ENCODE measurements around the gene ARHGEF37.

Gene ARHGEF37

GRCh38 chr5:149622466-149622865 lies 41.2 kb downstream of the ARHGEF37 start:
- in situ Hi-C loops (cut with HindIII; ENCODE audit: low sequenced_read_pairs) = loop anchor here (5.0 kb wide), 3 partner anchors 80 to 205 kb away; no protein-coding TSS in a partner anchor

DNA sequence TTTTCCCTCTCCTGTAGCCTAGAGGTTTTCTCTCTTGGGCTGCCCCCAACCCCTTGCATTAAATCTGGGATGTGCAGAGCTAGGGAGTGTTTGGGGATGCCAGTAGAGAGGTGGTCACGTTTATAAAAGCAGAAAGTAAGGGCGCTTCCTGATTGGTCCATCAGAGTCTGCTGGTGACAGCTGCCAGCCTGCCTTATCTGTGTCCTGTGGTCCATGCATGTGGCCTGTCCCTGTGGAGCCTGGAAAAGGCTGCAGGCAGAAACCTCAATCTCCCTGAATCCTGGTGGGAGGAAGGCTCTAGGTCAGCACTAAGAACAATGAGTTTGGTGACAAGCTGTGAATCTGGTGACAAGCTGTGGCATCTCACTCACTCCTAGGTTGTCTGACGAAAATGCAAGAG lies 42.2 kb downstream of the ARHGEF37 start:
- in situ Hi-C loops (cut with HindIII; ENCODE audit: low sequenced_read_pairs) = loop anchor here (5.0 kb wide), 3 partner anchors 79 to 204 kb away; no protein-coding TSS in a partner anchor

GRCh38 chr5:149627070-149627469 lies 45.8 kb downstream of the ARHGEF37 start:
- in situ Hi-C loops (cut with HindIII; ENCODE audit: low sequenced_read_pairs) = no loop called here

DNA sequence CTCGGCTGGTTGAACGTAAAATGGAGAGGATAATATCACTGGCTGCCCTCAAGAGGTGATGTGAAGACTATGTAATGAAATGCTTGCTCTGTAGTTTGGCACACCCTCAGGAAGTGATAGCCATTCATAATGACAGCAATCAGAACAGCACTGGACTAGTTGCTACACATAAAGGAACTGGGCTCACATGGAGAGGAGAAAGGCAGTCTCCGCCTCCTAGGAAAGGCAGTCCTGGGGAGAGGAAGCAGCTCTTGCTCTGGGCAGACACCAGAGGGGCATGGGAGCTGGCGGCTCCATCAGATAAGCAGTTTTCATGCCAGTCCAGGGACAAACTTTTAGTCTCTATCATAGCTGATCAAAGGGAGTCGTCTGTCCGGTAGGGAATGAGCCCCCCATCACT lies 46.9 kb downstream of the ARHGEF37 start:
- in situ Hi-C loops (cut with HindIII; ENCODE audit: low sequenced_read_pairs) = no loop called here

- in situ Hi-C loops (cut with HindIII; ENCODE audit: low sequenced_read_pairs) = no loop called here
These were observed 47.6 kb downstream of the ARHGEF37 start for GRCh38 chr5:149628846-149629388.

DNA sequence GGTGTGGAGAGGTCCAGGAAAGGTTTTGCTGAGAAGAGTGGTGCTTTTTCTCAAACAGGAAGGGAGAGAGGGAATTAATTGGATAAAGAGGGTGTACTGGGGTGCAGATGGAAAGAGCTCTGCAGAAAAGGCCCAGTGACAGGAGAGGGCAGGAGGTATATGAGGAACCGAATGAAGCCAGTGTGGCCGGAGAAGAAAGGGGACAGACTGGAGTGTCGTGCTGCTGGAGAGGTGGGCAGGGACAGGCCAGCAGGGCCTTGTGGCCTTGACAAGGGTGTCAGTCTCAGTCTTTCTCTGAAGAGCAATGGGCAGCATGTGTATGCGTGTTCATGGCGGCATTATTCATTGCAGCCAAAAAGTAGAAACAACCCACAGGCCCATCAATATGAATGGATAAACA lies 48.1 kb downstream of the ARHGEF37 start:
- in situ Hi-C loops (cut with HindIII; ENCODE audit: low sequenced_read_pairs) = no loop called here

- in situ Hi-C loops (cut with HindIII; ENCODE audit: low sequenced_read_pairs) = no loop called here
These were observed 49.0 kb downstream of the ARHGEF37 start for GRCh38 chr5:149630337-149630736.

DNA sequence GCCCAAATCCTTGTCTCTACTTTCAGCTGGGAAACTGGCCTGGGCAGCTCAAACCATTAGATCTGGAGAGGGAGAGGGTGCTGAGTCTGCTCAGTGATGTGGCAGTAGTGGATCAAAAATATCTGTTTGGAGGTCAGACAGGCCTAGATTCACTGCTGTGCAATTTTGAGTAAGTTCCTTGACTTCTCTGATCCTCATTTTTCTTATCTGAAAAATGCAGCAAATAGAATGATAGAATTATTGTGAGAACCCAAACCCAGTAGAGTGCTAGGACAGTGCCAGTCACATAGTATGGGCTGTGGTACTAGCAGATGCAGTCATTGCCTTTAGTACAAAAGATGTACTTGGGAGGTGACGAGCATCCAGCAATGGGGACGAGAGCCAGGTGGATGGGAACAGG lies 50.2 kb downstream of the ARHGEF37 start:
- in situ Hi-C loops (cut with HindIII; ENCODE audit: low sequenced_read_pairs) = no loop called here

DNA sequence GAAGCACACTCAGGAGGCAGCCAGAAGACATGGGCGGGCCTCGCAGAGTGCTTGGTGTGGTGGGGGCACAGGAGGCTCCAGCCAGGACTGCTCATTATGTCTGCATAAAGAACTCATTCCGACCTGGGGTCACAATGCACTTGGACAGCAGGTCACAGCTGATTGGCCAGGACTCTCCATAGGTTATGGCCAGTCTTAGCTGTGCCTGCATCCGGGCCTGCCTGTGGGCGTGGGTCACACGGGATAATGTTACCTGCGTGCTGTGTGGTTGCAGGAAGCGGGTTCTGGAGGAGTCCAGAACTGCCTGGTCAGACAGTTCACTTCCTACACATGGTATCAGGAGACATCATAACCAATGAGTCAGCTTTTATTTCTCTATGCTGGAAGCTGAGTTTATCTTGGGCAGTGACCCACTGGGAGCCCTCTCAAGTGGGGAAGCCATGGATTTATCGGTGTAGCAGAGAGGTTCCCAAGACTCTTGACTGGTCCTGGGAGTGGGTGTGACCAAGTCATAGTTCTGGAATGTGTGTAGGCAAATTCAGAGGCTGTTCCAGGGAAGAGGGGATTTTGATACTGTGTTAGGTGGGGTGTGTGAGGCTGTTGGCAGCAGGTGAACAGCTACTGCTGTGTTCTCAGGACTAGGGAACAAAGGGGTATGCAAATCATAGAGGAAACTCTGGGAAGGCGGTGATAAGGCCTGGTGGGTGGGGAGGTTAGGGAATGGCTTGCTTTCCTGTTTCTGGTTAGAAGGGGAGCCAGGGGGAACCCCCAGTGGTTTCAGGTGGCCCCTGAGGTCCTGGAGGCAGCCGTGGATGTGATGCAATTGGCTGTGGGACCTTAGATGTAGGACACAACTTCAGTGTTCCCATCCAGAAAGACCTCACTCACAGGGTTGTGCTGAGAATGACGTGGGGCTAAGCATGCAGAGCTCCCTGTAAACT lies 51.3 kb downstream of the ARHGEF37 start:
- in situ Hi-C loops (cut with HindIII; ENCODE audit: low sequenced_read_pairs) = no loop called here

- in situ Hi-C loops (cut with HindIII; ENCODE audit: low sequenced_read_pairs) = no loop called here
These were observed 52.4 kb downstream of the ARHGEF37 start for GRCh38 chr5:149633476-149634350.

GRCh38 chr5:149635394-149635793 lies 54.1 kb downstream of the ARHGEF37 start:
- in situ Hi-C loops (cut with HindIII; ENCODE audit: low sequenced_read_pairs) = no loop called here

DNA sequence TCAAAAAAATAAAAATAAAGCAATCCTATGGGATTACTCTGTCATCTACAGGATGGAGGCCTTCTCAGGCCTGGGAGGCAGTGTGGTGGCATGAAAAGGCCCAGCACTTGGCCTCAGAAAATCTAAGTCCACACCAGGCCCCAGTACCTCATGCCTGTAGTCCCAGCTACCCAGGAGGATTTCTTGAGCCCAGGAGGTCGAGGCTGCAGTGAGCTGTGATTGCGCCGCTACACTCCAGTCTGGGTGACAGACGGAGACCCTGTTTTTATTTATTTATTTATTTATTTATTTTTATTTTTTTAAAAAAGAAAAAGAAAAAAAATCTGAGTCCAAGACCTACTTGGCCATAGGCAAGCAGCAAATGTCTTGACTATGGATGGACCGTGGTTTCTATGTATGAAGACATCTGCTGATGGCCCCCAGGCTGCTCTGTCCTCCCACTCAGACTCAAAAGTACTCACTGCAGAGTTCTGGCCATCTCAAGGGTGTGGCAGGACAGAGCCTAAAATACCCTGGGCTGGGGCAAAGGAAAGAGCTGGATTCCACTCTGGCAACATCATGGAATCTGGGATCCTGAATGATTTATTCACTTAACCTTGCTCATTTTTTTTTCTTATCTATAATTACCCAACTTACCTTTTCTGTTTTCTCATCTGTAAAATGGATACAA lies 55.0 kb downstream of the ARHGEF37 start:
- in situ Hi-C loops (cut with HindIII; ENCODE audit: low sequenced_read_pairs) = no loop called here

DNA sequence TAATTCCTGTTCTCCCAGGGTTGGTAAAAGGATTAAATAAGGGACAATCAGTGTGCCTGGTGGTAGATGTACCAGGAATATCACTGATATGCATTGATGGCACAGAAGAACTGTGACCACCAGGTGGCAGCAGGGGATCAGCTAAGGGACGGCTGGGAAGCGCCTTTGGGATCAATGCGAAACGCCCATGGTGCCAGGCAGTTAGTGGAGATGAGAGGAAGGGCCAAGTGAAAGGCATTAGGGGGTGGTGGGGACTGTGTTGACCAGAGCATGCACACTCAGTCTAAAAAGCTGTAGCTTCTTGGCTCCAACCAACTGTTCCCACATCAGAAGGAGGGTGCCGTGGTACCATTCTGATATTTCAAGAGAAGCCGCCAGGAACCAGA lies 55.6 kb downstream of the ARHGEF37 start:
- in situ Hi-C loops (cut with HindIII; ENCODE audit: low sequenced_read_pairs) = no loop called here

DNA sequence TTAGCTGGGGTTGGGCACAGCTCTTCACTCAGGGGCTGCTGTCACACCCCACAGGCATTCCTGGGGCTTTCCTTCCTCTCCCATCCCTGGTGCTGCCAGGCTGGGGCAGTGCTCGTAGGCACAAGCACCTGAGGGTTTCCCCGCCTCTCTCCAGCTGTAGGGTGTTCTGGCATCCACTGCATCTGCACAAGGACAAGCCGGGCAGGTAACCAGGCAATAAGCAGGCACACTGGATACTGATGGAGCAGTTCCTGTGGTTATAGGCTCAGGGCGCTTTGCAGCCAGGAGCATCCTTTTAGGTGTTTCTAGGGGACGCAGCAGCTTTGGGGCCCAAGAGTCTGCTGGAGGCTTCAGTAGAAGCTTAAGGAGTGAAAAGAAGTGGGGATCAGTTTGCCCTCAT lies 56.8 kb downstream of the ARHGEF37 start:
- in situ Hi-C loops (cut with HindIII; ENCODE audit: low sequenced_read_pairs) = no loop called here

GRCh38 chr5:149638546-149639241 lies 57.4 kb downstream of the ARHGEF37 start:
- in situ Hi-C loops (cut with HindIII; ENCODE audit: low sequenced_read_pairs) = no loop called here

DNA sequence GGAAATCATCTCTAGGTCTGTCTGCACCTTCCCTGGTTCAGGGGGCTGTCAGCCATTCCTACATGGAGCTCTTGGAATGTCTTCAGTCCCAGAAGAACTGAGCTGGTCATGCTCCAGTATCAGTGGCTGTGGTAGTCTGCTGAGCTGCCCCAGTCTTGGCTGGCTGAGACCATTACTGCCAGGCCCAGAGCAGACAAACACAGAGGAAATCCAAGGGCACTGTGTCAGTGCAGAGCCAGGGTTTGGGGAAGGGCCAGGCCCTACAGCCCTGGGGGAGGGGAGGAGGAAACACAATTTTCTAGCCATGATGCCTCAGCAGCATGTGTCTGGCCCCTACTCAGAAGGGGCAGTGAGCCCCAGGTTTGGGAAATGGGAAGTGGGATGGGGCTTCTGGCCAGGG lies 58.4 kb downstream of the ARHGEF37 start:
- in situ Hi-C loops (cut with HindIII; ENCODE audit: low sequenced_read_pairs) = no loop called here

GRCh38 chr5:149640350-149640999 lies 59.2 kb downstream of the ARHGEF37 start:
- in situ Hi-C loops (cut with HindIII; ENCODE audit: low sequenced_read_pairs) = no loop called here

DNA sequence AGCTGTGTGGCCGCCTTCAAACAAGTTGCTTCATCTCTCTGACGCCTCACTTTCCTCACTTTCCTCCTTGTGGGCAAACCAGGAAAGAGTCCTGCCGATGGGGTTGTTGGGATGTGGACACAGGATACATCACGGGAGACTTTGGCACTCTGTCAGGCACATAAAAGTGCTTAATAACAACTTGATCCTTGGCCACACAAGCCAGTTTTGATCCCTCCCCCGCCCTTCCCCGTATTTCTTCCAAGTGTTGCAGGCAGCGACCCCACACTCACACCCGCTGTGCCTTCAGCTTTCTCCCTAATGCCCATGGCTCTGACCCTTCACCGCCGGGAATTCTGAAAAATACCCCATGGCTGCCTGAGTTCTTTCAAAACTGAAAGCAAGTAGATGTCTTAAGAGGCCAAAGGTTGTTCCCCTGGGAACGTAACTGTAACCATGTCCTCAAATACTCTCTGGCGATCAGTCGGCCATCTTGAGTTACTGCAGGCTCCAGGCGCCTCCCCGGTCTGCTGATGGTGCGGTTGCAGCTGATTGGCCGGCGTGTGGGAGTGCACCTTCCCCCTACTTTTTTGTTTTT lies 59.8 kb downstream of the ARHGEF37 start:
- in situ Hi-C loops (cut with HindIII; ENCODE audit: low sequenced_read_pairs) = no loop called here

DNA sequence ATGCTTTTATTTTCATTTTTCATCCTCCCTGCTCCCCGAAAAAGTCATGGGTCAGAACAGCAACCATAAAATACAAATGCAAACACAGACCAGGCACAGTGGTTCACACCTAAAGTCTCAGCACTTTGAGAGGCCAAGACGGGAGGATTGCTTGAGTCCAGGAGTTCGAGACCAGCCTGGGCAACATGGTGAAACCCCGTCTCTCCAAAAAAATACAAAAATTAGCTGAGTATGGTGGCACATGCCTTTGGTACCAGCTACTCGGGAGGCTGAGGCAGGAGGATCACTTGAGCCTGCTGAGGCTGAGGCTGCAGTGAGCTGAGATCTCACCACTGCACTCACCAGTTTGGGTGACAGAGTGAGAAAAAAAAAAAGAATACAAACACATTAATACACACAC lies 60.3 kb downstream of the ARHGEF37 start:
- in situ Hi-C loops (cut with HindIII; ENCODE audit: low sequenced_read_pairs) = no loop called here
